Amygdala (tissue), 56 donors: ENCODE measurements around the gene SNCA.

Experiments used
- DNase-seq, 56 donors: peaks; one replicate each; lab custom pipeline; 2025; lab: John Stamatoyannopoulos, UW

SNCA gene

DNA sequence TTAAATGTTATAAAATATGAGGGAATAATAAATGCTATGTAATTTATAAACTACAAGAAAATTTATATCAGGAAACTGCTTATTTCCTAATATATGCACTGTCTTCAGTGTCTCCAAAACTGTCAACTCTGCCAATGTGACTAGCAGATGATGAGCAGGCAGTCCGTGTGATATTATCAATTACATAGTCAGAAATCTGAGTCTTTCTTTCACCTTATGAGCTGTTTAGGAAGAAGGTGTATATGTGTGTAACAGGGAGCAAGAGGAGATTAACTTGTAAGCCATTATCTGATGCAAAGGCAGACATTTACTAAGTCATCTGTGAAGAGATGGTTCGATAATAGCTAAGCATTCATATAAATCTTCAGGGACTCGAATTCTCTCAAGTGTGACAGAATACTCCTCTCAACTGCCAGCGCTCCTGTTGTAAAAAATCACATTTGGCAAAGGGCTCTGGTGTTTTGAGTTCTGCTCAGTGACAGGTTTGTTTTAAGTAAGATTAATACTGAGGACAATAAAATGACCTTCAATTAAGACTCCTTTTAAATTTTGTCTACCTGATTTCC, 79.7 kb downstream of the SNCA start:
- DNase-seq, result no peak

- DNase-seq, result no peak
These were observed 81.7 kb downstream of the SNCA start for GRCh38 chr4:89755220-89755619.

DNA sequence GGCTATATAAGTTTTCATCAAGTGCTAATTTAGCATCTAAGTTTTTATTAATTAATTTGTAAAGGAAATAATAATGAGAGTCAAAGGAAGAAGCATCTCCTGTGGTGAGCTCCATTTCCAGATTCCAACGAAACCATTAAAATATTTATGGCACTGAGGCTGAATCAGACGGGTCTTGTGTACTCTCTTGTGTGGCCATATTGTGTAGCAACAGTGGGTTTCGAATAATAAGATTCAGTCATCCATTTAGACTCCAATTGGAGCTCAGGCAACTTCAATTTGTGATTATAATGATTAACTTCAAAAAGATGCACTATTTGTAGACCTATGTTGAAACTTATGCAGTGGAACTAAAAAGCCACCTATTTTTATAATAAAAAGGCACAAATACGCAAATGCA, 82.4 kb downstream of the SNCA start:
- no peak for DNase-seq

DNA sequence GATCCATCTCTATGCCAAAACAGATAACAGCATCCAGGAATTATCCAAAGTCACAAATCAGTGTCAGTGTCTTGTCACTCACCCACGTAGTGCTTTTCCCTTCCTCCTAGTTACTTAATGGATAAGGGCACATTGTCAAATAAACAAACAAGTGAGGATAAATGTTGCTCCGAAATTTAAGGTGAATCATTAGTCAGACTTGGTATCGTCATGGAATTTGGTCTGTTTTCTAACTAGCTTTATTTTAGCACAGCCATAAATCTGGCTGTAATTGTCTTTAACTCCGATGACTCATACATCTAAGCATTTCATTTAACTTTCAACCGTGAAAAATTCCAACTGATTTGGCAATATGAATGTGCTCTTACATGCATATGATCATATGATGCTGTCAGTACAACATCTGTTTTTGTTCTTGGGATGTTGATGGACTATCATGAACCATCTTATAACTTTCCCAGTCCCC, 83.3 kb downstream of the SNCA start:
- no peak for DNase-seq

GRCh38 chr4:89752932-89753598, 83.9 kb downstream of the SNCA start:
- peak in 1 of 56 donors; percentile 55 for DNase-seq

GRCh38 chr4:89751416-89751815, 85.5 kb downstream of the SNCA start:
- no peak for DNase-seq

- DNase-seq, result no peak
These were observed 90.6 kb downstream of the SNCA start for GRCh38 chr4:89746377-89746776.

DNA sequence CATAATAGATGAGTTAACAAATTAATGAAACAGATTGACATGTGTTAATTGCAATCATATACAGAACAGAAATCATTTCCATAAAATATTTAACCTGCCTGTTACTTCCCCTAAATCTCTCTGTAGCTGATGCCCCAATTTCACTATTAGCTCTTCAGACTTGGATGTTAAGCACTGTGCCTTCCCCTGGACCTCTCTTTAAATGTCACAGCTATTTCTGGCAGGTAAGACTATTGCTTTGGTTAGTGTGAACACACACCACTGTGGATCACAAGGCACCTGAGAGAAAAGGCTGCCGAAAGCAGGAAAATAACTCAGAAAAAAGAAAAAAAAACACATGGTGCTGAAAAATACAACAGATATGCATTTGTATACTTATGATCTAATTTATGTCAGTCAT, 91.3 kb downstream of the SNCA start:
- DNase-seq, result no peak

DNA sequence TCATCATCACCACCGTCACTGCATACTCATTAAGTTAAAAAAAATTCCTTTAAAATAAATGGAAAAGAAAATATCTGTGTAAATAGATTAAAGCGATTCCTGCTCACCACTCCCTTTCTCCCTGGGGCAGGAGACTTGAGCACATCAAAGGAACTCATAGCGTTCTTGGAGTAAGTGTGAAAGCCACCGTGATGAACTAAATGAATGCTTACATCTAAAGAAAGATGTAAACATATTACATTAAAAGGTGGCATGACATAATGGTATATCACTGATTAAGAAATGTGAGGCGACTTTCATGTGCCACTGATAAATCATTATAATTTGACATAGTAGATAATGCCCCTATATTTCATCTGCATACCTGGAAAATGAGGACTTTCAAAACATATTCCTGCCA, 92.0 kb downstream of the SNCA start:
- no peak for DNase-seq

DNA sequence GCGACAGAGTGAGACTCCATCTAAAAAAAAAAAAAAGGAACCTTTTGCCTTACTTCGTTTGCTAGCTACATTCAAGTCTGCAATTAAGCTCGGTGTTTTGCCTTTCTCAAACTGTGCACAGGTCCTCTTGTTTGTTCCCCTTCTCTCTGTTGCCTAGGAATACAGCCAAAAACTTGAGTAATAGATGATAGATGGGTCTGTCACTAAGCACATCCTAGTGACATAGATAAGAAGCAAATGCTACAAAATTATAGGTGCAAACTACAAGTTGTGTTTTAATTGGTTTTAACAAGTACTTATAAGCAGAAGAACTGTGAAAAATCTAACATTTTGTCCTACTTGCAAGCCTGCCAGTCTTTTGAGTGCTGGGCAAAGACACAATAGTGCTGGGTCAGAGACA, 95.2 kb downstream of the SNCA start:
- no peak for DNase-seq

DNA sequence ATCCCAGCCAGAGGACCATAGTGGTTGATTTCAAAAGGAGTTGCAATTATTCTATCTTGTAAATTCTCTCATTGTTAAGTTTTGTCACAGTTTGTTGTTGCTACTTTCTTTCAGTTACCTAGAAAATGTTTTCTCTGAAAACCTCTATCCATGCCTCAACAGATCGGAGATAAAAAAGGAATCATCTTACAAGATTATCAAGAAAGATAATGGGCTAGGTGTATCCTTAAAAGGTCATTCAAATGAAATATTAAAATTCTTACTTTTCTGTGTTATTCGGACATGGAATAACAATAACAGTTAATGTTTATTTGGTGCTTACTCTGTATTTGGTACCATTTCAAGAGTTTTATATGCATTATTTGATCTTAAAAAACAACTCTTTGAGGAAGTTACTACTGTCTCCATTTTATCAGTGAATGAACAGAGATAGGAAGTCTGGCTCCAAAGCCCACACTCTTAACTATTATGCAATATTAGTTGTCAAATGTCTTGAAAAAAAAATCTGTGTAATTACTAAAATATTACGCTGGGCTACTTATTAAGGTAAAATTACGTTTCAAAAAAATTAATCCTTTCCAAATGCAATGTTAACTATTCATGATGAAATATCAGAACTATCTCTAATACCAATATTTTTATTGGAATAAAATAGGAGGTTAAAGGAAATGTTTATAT, 97.5 kb downstream of the SNCA start:
- DNase-seq, result no peak

DNA sequence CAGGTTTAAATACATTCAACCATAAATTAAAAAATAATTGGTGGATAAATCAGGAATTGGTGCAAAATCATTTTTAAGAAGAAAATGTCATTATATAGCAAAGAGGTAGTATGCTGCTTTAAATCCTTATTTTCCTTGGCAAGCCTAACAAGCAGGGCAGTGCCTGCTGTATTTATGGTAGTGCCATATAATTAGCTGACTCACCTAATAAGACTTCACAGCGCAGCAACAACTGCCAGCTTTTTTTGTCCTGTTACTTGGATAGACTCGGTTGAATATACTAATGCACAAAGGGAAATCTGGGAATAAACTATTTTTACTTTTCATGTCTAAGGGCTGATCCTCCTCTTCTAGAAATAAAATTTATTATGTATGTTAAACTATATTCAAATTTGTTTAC, 99.1 kb downstream of the SNCA start:
- DNase-seq, result peak in 1 of 56 donors; percentile 3

DNA sequence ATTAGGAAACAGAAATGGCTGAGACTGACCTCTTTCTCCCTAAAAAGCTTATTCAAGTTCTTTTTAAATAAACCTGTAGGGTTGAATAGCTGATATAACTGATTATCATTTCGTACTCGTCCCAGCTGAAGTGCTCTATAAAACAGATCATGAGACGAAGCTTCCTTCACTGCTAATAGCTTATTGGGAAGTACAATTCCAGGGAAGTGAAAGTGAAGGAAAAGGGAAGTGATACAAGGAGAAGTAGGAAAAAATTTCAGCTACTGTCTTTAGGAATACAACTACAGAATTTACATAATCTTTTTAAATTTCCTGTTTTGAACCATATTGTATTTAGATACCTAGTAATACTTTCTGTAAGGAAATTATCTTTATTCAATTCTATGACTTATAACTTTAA, 103.0 kb downstream of the SNCA start:
- no peak for DNase-seq

DNA sequence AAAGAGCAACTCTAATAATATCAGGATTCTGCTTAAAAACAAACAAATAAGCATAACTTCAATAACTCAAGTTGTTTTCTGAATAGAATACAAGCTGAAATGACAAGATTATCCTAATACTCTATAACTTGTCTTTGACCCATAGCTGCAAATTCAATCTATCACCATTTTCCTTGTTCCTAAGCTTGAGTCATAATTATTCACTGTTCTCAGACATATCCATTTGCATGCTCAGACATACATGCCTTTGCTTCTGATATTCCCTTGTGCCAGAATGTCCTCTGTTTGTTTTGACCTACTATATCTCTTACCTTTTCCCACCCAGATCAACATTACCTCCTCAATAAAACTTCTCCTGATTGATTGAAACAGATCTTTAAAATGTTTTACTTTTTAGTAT, 109.7 kb downstream of the SNCA start:
- no peak for DNase-seq

DNA sequence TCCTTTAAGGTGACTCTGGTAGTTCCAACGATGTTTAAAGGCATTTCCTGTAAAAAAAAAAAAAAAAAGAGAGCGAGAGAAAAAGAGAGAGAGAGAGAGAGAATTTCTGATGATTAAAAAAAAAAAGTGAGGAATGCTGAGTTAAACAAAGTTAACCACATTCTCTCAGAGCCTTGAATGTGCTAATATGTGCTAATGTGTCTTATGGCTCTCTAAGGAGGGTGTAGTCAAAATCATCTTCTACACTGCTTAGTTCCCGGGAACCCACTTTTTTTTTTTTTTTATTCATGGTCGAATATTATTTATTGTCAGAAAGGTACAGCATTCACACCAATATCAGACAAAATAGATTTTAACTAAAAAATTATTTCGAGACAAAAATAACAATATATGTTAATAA, 111.7 kb downstream of the SNCA start:
- no peak for DNase-seq

- no peak for DNase-seq
These were observed 112.2 kb downstream of the SNCA start for GRCh38 chr4:89724716-89725115.

DNA sequence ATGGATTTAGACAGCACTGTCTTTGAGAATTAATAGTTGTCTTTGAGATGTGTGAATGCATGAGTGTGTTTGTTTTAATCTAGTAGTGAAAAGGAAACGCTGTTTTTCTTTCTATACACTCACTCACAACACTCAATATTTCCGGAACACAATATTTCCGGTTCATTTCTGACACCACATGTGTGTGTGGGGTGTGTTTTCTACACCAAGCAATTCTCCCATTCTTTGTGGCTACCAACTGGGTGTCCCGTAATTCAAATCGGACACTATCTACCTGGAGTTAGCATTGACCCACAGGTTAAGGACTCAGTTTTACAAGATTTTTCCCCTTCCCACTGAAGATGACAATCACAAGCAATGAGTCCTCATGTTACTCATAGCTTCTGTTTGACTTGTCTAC, 113.9 kb downstream of the SNCA start:
- DNase-seq, result no peak

- no peak for DNase-seq
These were observed 114.4 kb downstream of the SNCA start for GRCh38 chr4:89722517-89722916.

GRCh38 chr4:89720981-89721380, 116.0 kb downstream of the SNCA start:
- no peak for DNase-seq

DNA sequence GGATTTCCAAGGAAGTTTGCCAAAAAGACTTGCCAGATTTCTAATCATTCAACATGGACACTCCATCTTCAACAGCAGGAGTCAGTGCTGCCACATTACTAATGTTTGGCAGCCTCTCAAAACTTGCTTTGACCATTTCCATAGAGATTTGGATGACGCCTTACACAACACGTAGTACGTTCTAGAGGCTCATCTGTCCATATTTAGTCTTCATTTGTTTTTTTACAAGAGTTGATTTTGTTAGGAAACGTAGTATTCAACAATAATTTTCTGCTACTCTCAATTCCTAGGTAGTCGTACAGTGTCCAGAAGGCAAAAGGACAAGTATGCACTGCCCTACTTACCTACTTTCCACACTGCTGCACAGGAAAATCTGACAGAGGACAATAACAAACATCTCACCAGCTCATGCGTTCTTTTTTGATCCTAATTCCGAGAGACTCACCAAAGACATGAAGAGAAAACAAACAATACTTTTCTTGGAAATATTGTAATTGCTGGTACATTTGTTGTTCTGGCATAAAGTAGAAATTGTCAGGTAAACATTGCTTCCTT, 117.3 kb downstream of the SNCA start:
- DNase-seq, result no peak

- no peak for DNase-seq
These were observed 120.1 kb downstream of the SNCA start for GRCh38 chr4:89716893-89717292.

DNA sequence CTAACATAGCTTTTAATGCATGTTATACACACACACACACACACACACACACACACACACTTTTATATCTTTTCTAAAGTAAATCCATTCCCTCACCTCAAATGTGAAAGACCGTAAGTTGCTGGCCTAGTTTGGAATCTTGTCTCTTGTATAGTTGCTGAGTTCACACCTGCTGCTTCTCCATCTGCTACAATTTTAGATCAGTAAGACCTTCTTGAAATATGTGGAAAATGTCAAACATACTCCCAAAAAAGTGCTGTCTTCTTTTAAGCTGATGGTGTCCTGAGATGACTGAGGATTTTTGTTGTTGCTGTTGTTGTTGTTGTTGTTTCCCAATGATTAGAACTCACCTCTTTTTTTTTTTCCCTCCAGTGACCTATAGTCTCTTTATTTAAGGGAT, 121.3 kb downstream of the SNCA start:
- no peak for DNase-seq
